T1000 (cell line): ENCODE results near the gene DISC1.

Experiments used
- DNase-seq: peaks from one replicate; lab custom pipeline; 2025; ENCODE audit warnings: mixed read lengths; lab: John Stamatoyannopoulos, UW

DISC1 gene

GRCh38 chr1:231856426-231856825 lies 229.8 kb downstream of the DISC1 start:
- no peak for DNase-seq

GRCh38 chr1:231856894-231857293 lies 230.3 kb downstream of the DISC1 start:
- no peak for DNase-seq

GRCh38 chr1:231857609-231858135 lies 231.1 kb downstream of the DISC1 start:
- DNase-seq: no peak

GRCh38 chr1:231860221-231861088 lies 233.9 kb downstream of the DISC1 start:
- DNase-seq: no peak

GRCh38 chr1:231861541-231862481 lies 235.2 kb downstream of the DISC1 start:
- no peak for DNase-seq

- DNase-seq: no peak
Measured at GRCh38 chr1:231862611-231863010, 236.0 kb downstream of the DISC1 start.

- DNase-seq: no peak
Measured at GRCh38 chr1:231865331-231865730, 238.7 kb downstream of the DISC1 start.

GRCh38 chr1:231866392-231867331 lies 240.1 kb downstream of the DISC1 start:
- DNase-seq: no peak

- no peak for DNase-seq
Measured at GRCh38 chr1:231867607-231868006, 241.0 kb downstream of the DISC1 start.

GRCh38 chr1:231869364-231869763 lies 242.8 kb downstream of the DISC1 start:
- no peak for DNase-seq

- DNase-seq: no peak
Measured at GRCh38 chr1:231871471-231871870, 244.9 kb downstream of the DISC1 start.

- DNase-seq: no peak
Measured at GRCh38 chr1:231871878-231872277, 245.3 kb downstream of the DISC1 start.

GRCh38 chr1:231872461-231872910 lies 245.9 kb downstream of the DISC1 start:
- DNase-seq: no peak

GRCh38 chr1:231878737-231879136 lies 252.1 kb downstream of the DISC1 start:
- DNase-seq: no peak

GRCh38 chr1:231879296-231879695 lies 252.7 kb downstream of the DISC1 start:
- DNase-seq: no peak

GRCh38 chr1:231882333-231882732 lies 255.7 kb downstream of the DISC1 start:
- no peak for DNase-seq

- DNase-seq: no peak
Measured at GRCh38 chr1:231882790-231883189, 256.2 kb downstream of the DISC1 start.

- DNase-seq: no peak
Measured at GRCh38 chr1:231883382-231883781, 256.8 kb downstream of the DISC1 start.

- DNase-seq: no peak
Measured at GRCh38 chr1:231885209-231885854, 258.7 kb downstream of the DISC1 start.

GRCh38 chr1:231887166-231887565 lies 260.6 kb downstream of the DISC1 start:
- DNase-seq: no peak

GRCh38 chr1:231887866-231888265 lies 261.3 kb downstream of the DISC1 start:
- no peak for DNase-seq
